Endothelial cell (in vitro differentiated cells): ENCODE results near the gene MTR. TPM values are rescaled to one million over a fixed set of nuclear protein-coding genes. Genes with fewer than 3 reads are reported as not detected.

Experiments used
- DNase-seq: peaks from one replicate; pipeline ENCODE4 v3.0.0; 2021; ENCODE audit warnings: low spot score
- H3K27ac Mint-ChIP-seq: one replicate; pipeline ENCODE4 v1.8.0; 2021; ENCODE audit warnings: mixed read lengths, inconsistent platforms; ENCODE audit not compliant: unreplicated experiment
- H3K27me3 Mint-ChIP-seq: one replicate; pipeline ENCODE4 v1.8.0; 2021; ENCODE audit warnings: mild to moderate bottlenecking, moderate library complexity, mixed read lengths, inconsistent platforms; ENCODE audit not compliant: unreplicated experiment
- H3K36me3 Mint-ChIP-seq: one replicate; pipeline ENCODE4 v1.8.0; 2021; ENCODE audit warnings: mild to moderate bottlenecking, low read depth, mixed read lengths, inconsistent platforms; ENCODE audit not compliant: unreplicated experiment
- H3K4me1 Mint-ChIP-seq: one replicate; pipeline ENCODE4 v1.8.0; 2021; ENCODE audit warnings: mild to moderate bottlenecking, mixed read lengths, inconsistent platforms; ENCODE audit not compliant: unreplicated experiment
- H3K4me3 Mint-ChIP-seq: one replicate; pipeline ENCODE4 v1.8.0; 2021; ENCODE audit warnings: mild to moderate bottlenecking, mixed read lengths, inconsistent platforms; ENCODE audit not compliant: unreplicated experiment
- H3K9me3 Mint-ChIP-seq: one replicate; pipeline ENCODE4 v1.8.0; 2021; ENCODE audit warnings: mixed read lengths, inconsistent platforms; ENCODE audit not compliant: unreplicated experiment
- CTCF ChIP-seq: fragments of 200-600 bp; sonication (generic); IDR thresholded peaks from one replicate; pipeline ENCODE4 v1.5.0; 2021; ENCODE audit warnings: antibody characterized with exemption; ENCODE audit not compliant: unreplicated experiment
- total RNA-seq: library from RNA; stranded (reverse); fragmentation: NEBNext Ultra II Directional; extraction: Animal tissue kit (Norgen Biotek cat#: 25700); gene quantifications from one replicate; pipeline ENCODE4 v1.2.1, GENCODE V29; 2021; ENCODE audit not compliant: unreplicated experiment

The MTR gene
- total RNA-seq, 1 donor from 2014 or later, result 44.5 TPM

GRCh38 chr1:236754525-236755210 is 40.4 kb upstream of the MTR start:
- no peak for TF ChIP-seq CTCF
- H3K4me3 Mint-ChIP-seq, result no peak overlapping the region
- no peaks in the 10 kb centered on the region for H3K4me1 Mint-ChIP-seq
- no peaks in the 10 kb centered on the region for H3K9me3 Mint-ChIP-seq
- H3K27me3 Mint-ChIP-seq, result peaks cover 2% of the 10 kb centered on the region
- DNase-seq, result no peak
- no peak overlapping the region for H3K27ac Mint-ChIP-seq
- H3K36me3 Mint-ChIP-seq, result no peaks in the 10 kb centered on the region

GRCh38 chr1:236757640-236758039 is 37.5 kb upstream of the MTR start:
- DNase-seq, result no peak
- Mint-ChIP-seq H3K4me1 (no peaks in the 10 kb centered on the region), H3K36me3 (no peaks in the 10 kb centered on the region), H3K9me3 (no peaks in the 10 kb centered on the region), H3K4me3 (no peak overlapping the region), H3K27ac (no peak overlapping the region), H3K27me3 (peaks cover 2% of the 10 kb centered on the region)
- TF ChIP-seq CTCF, result no peak

GRCh38 chr1:236759252-236759859 is 35.7 kb upstream of the MTR start:
- H3K4me1 Mint-ChIP-seq, result no peaks in the 10 kb centered on the region
- DNase-seq, result peak; percentile 22

GRCh38 chr1:236760480-236760879 is 34.6 kb upstream of the MTR start:
- no peak overlapping the region for H3K4me3 Mint-ChIP-seq
- H3K4me1 Mint-ChIP-seq, result no peaks in the 10 kb centered on the region
- H3K27ac Mint-ChIP-seq, result no peak overlapping the region
- no peaks in the 10 kb centered on the region for H3K9me3 Mint-ChIP-seq
- peaks cover 4% of the 10 kb centered on the region for H3K27me3 Mint-ChIP-seq
- no peak for DNase-seq
- TF ChIP-seq CTCF, result no peak
- H3K36me3 Mint-ChIP-seq, result no peaks in the 10 kb centered on the region

More at GRCh38 chr1:236759252-236759859, 35.7 kb upstream of the MTR start:
- H3K4me3 Mint-ChIP-seq, result no peak overlapping the region
- no peaks in the 10 kb centered on the region for H3K9me3 Mint-ChIP-seq
- H3K27ac Mint-ChIP-seq, result no peak overlapping the region
- TF ChIP-seq CTCF, result peak; percentile 75
- H3K36me3 Mint-ChIP-seq, result no peaks in the 10 kb centered on the region
- H3K27me3 Mint-ChIP-seq, result peaks cover 2% of the 10 kb centered on the region

GRCh38 chr1:236760986-236761385 is 34.1 kb upstream of the MTR start:
- no peak overlapping the region for H3K27ac Mint-ChIP-seq
- no peaks in the 10 kb centered on the region for H3K4me1 Mint-ChIP-seq
- DNase-seq, result no peak
- TF ChIP-seq CTCF, result no peak
- H3K4me3 Mint-ChIP-seq, result no peak overlapping the region
- no peaks in the 10 kb centered on the region for H3K9me3 Mint-ChIP-seq
- peaks cover 4% of the 10 kb centered on the region for H3K27me3 Mint-ChIP-seq
- no peaks in the 10 kb centered on the region for H3K36me3 Mint-ChIP-seq
